GM18907 (cell line): Measurements from ENCODE around the gene ALKBH3.

Experiments
- ATAC-seq: cut with Tn5 transposase; IDR thresholded peaks from one replicate; pipeline ENCODE4 v1.9.1; 2021; ENCODE audit warnings: mild to moderate bottlenecking, moderate library complexity; ENCODE audit not compliant: unreplicated experiment

Gene ALKBH3

GRCh38 chr11:43921561-43922294 lies 41.1 kb downstream of the ALKBH3 start:
- ATAC-seq = no peak

- no peak for ATAC-seq
Observed at GRCh38 chr11:43922295-43922648, 41.6 kb downstream of the ALKBH3 start.

- ATAC-seq = no peak
Observed at GRCh38 chr11:43922744-43923405, 42.2 kb downstream of the ALKBH3 start.

GRCh38 chr11:43923406-43924111 lies 42.9 kb downstream of the ALKBH3 start:
- no peak for ATAC-seq

GRCh38 chr11:43924112-43924855 lies 43.7 kb downstream of the ALKBH3 start:
- no peak for ATAC-seq

GRCh38 chr11:43925063-43925931 lies 44.7 kb downstream of the ALKBH3 start:
- ATAC-seq = no peak

GRCh38 chr11:43925932-43926505 lies 45.4 kb downstream of the ALKBH3 start:
- no peak for ATAC-seq

- ATAC-seq = no peak
Observed at GRCh38 chr11:43927070-43927469, 46.4 kb downstream of the ALKBH3 start.

GRCh38 chr11:43927925-43928707 lies 47.5 kb downstream of the ALKBH3 start:
- no peak for ATAC-seq

GRCh38 chr11:43928721-43929120 lies 48.1 kb downstream of the ALKBH3 start:
- no peak for ATAC-seq

- ATAC-seq = no peak
Observed at GRCh38 chr11:43930868-43931716, 50.5 kb downstream of the ALKBH3 start.

GRCh38 chr11:43931717-43932039 lies 51.0 kb downstream of the ALKBH3 start:
- no peak for ATAC-seq

GRCh38 chr11:43933226-43933607 lies 52.6 kb downstream of the ALKBH3 start:
- ATAC-seq = no peak

- no peak for ATAC-seq
Observed at GRCh38 chr11:43933608-43934551, 53.2 kb downstream of the ALKBH3 start.

- ATAC-seq = no peak
Observed at GRCh38 chr11:43934601-43935423, 54.2 kb downstream of the ALKBH3 start.

GRCh38 chr11:43935424-43935979 lies 54.9 kb downstream of the ALKBH3 start:
- ATAC-seq = no peak
